GM12892 (cell line): Measurements from ENCODE around the gene DLGAP1.

Source experiments
- POLR2A ChIP-seq: IDR thresholded peaks from 2 replicates; pipeline ENCODE4 v1.6.1; 2011; ENCODE audit warnings: low read depth, low read length, control low read depth
- POLR2AphosphoS5 ChIP-seq: IDR thresholded peaks from 2 replicates; pipeline ENCODE4 v1.6.1; 2011; ENCODE audit warnings: low read depth, low read length, control low read depth

- no peak for TF ChIP-seq POLR2AphosphoS5
- TF ChIP-seq POLR2A, result no peak
Measured at GRCh38 chr18:4130734-4131719, 324.1 kb downstream of the DLGAP1 start.
